Upper lobe of left lung (tissue), 4 donors: ENCODE data around the gene KIRREL3.

ENCODE experiments used
- CTCF ChIP-seq, 6 experiments: fragments of 450-650 bp in 4 of 6; fragments of 200-600 bp in 2 of 6; sonication (generic) in 2 of 6; IDR thresholded peaks; one replicate each; pipeline ENCODE4 v1.5.1; 2016 to 2019; ENCODE audit warnings: antibody characterized with exemption in 6 of 6
- EP300 ChIP-seq, 4 donors: sonication (generic); formaldehyde crosslinking; IDR thresholded peaks; one replicate each; pipeline ENCODE4 v1.5.1; 2017; ENCODE audit warnings: antibody characterized with exemption in 4 of 4, control low read depth in 2 of 4
- POLR2A ChIP-seq, 4 donors: fragments of 450-650 bp; IDR thresholded peaks; one replicate each; pipeline ENCODE4 v1.5.1; 2016 to 2017; ENCODE audit warnings: antibody characterized with exemption in 4 of 4, mild to moderate bottlenecking in 2 of 4
- POLR2AphosphoS5 ChIP-seq, 2 donors: sonication (generic); formaldehyde crosslinking; IDR thresholded peaks; one replicate each; pipeline ENCODE4 v1.5.1; 2017; ENCODE audit warnings: antibody characterized with exemption in 2 of 2

GRCh38 chr11:126676536-126676935 lies 324.0 kb downstream of the KIRREL3 start:
- no peak for TF ChIP-seq EP300 (IDR thresholded peaks at IDR 0.05)
- no peak for TF ChIP-seq CTCF (IDR thresholded peaks at IDR 0.05)
- TF ChIP-seq POLR2A (IDR thresholded peaks at IDR 0.05): no peak
- TF ChIP-seq POLR2AphosphoS5 (IDR thresholded peaks at IDR 0.05): no peak
